ENCODE measurements around the gene ERBB4.

Gene ERBB4

GRCh38 chr2:212387146-212387545 is 151.5 kb downstream of the ERBB4 start:
- H3K27ac ChIP-seq, result no peak overlapping the region
- no peak for TF ChIP-seq CTCF (conservative IDR thresholded peaks at IDR 0.05)

GRCh38 chr2:212385241-212385640 is 153.4 kb downstream of the ERBB4 start:
- no peak for TF ChIP-seq CTCF (conservative IDR thresholded peaks at IDR 0.05)
- no peak overlapping the region for H3K27ac ChIP-seq

GRCh38 chr2:212384027-212384426 is 154.6 kb downstream of the ERBB4 start:
- no peak for TF ChIP-seq CTCF (conservative IDR thresholded peaks at IDR 0.05)

GRCh38 chr2:212381428-212382102 is 157.0 kb downstream of the ERBB4 start:
- TF ChIP-seq CTCF (conservative IDR thresholded peaks at IDR 0.05), result no peak
- no peak overlapping the region for H3K27ac ChIP-seq

More at GRCh38 chr2:212384027-212384426, 154.6 kb downstream of the ERBB4 start:
- H3K27ac ChIP-seq, result no peak overlapping the region

GRCh38 chr2:212379103-212379502 is 159.5 kb downstream of the ERBB4 start:
- H3K27ac ChIP-seq, result no peak overlapping the region
- no peak for TF ChIP-seq CTCF (conservative IDR thresholded peaks at IDR 0.05)

GRCh38 chr2:212367431-212367830 is 171.2 kb downstream of the ERBB4 start:
- TF ChIP-seq CTCF (conservative IDR thresholded peaks at IDR 0.05), result no peak
- no peak overlapping the region for H3K27ac ChIP-seq

GRCh38 chr2:212364112-212364985 is 174.3 kb downstream of the ERBB4 start:
- no peak overlapping the region for H3K27ac ChIP-seq
- no peak for TF ChIP-seq CTCF (conservative IDR thresholded peaks at IDR 0.05)

Measured in VCaP (cell line).